Measurements from ENCODE around the gene SPRY4.

The SPRY4 gene

DNA sequence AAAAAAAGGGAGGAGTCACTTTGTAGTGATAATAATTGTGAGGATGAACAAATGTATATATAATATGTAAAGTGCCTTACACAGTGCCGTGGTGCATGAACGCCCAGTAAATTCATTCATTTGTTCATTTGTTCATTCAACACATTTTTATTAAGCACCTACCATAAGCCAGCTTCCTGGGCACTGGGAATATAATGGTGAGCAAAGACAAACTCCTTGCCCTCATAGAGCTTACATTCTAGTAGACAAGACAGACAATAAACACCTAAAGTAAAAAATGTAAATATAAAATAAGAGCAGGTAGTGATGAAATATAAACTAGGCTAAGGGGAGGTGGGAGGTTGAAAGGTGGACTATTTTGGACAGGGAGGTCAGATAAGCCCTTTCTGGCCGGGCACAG is 32.0 kb downstream of the SPRY4 start:
- DNase-seq = no peak

DNA sequence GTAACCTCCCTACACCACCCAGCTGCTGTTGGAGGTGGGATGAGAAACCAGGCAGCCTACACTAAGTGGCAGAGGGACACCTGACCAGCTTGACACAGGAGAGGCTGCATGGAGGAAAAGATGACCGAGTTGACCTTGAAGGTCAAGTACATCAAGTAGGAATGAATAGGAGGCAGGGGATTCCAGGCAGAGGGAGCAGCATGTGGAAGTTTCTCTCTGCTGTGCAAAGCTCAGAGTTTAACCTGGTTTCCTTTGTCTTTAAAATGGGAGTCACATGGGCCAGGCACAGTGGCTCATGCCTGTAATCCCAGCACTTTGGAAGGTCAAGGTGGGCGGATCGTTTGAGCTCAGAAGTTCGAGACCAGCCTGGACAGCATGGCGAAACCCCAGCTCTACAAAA is 32.6 kb downstream of the SPRY4 start:
- H3K4me1 ChIP-seq (ENCODE audit: control insufficient read depth, insufficient read depth, low read depth, low read length) = peaks cover 26% of the 10 kb centered on the region
- peaks cover 24% of the 10 kb centered on the region for H3K79me1 ChIP-seq (replicated peaks; ENCODE audit: low read length, poor library complexity, severe bottlenecking)
- H3K18ac ChIP-seq (ENCODE audit: low read depth in 1 of 2, low read length in 2 of 2) = no peak overlapping the region
- WGBS = 75% methylated on average over 3 of the region's 5 CpGs
- H3K4me3 ChIP-seq (ENCODE audit: insufficient read depth in 1 of 2, low read depth in 1 of 2, low read length in 2 of 2) = no peak overlapping the region
- H3K27me3 ChIP-seq (ENCODE audit: control insufficient read depth in 1 of 2, insufficient read depth in 1 of 2, low read length in 2 of 2) = no peaks in the 10 kb centered on the region
- no peak overlapping the region for H4K8ac ChIP-seq (ENCODE audit: low read length)
- H3K4ac ChIP-seq (ENCODE audit: low read depth in 1 of 2, low read length in 2 of 2) = no peak overlapping the region
- H3K9ac ChIP-seq (ENCODE audit: low read length) = no peak overlapping the region
- H3K9me3 ChIP-seq (ENCODE audit: control insufficient read depth, low read length) = no peaks in the 10 kb centered on the region
- no peak for DNase-seq
- H2BK5ac ChIP-seq (ENCODE audit: low read depth, low read length, poor library complexity, severe bottlenecking) = no peak overlapping the region
- no peak overlapping the region for H2AFZ ChIP-seq (ENCODE audit: low read depth, low read length)
- peaks cover 2 to 44% of the 10 kb centered on the region in 2 experiments for H3K36me3 ChIP-seq (ENCODE audit: control insufficient read depth in 1 of 2, insufficient read depth in 2 of 2, low read depth in 1 of 2, low read length in 2 of 2)
- H3K14ac ChIP-seq (ENCODE audit: low read length in 2 of 2) = no peak overlapping the region
- no peak overlapping the region for H3K23ac ChIP-seq (ENCODE audit: low read length in 2 of 2)
- no peak overlapping the region for H2BK120ac ChIP-seq (ENCODE audit: low read depth, low read length)
- no peak overlapping the region for H3K4me2 ChIP-seq (ENCODE audit: low read length, poor library complexity, severe bottlenecking)
- no peak overlapping the region for H4K91ac ChIP-seq (ENCODE audit: low read length)
- H2BK12ac ChIP-seq (ENCODE audit: low read length in 2 of 2) = no peak overlapping the region
- H3K27ac ChIP-seq (ENCODE audit: low read length, poor library complexity, severe bottlenecking) = no peak overlapping the region
- no peak overlapping the region for H2AK5ac ChIP-seq (ENCODE audit: low read length, severe bottlenecking)
- H2BK15ac ChIP-seq (ENCODE audit: low read depth, poor library complexity, severe bottlenecking) = no peak overlapping the region

More for the DNA sequence above, 32.0 kb downstream of the SPRY4 start:
- H3K23ac ChIP-seq (ENCODE audit: low read length in 2 of 2) = no peak overlapping the region
- peaks cover 2 to 43% of the 10 kb centered on the region in 2 experiments for H3K36me3 ChIP-seq (ENCODE audit: control insufficient read depth in 1 of 2, insufficient read depth in 2 of 2, low read depth in 1 of 2, low read length in 2 of 2)
- no peak overlapping the region for H2BK12ac ChIP-seq (ENCODE audit: low read length in 2 of 2)
- no peak overlapping the region for H2AK5ac ChIP-seq (ENCODE audit: low read length, severe bottlenecking)
- no peak overlapping the region for H3K18ac ChIP-seq (ENCODE audit: low read depth in 1 of 2, low read length in 2 of 2)
- H4K8ac ChIP-seq (ENCODE audit: low read length) = no peak overlapping the region
- no peak overlapping the region for H3K4me2 ChIP-seq (ENCODE audit: low read length, poor library complexity, severe bottlenecking)
- no peak overlapping the region for H2BK15ac ChIP-seq (ENCODE audit: low read depth, poor library complexity, severe bottlenecking)
- no peak overlapping the region for H3K4ac ChIP-seq (ENCODE audit: low read depth in 1 of 2, low read length in 2 of 2)
- H3K9ac ChIP-seq (ENCODE audit: low read length) = no peak overlapping the region
- H3K27me3 ChIP-seq (ENCODE audit: control insufficient read depth in 1 of 2, insufficient read depth in 1 of 2, low read length in 2 of 2) = no peaks in the 10 kb centered on the region
- peaks cover 24% of the 10 kb centered on the region for H3K79me1 ChIP-seq (replicated peaks; ENCODE audit: low read length, poor library complexity, severe bottlenecking)
- no peak overlapping the region for H3K14ac ChIP-seq (ENCODE audit: low read length in 2 of 2)
- no peak overlapping the region for H2AFZ ChIP-seq (ENCODE audit: low read depth, low read length)
- 100% methylated on average over 3 of the region's 3 CpGs for WGBS
- no peak overlapping the region for H4K91ac ChIP-seq (ENCODE audit: low read length)
- no peak overlapping the region for H2BK120ac ChIP-seq (ENCODE audit: low read depth, low read length)
- no peaks in the 10 kb centered on the region for H3K9me3 ChIP-seq (ENCODE audit: control insufficient read depth, low read length)
- no peak overlapping the region for H2BK5ac ChIP-seq (ENCODE audit: low read depth, low read length, poor library complexity, severe bottlenecking)
- H3K4me1 ChIP-seq (ENCODE audit: control insufficient read depth, insufficient read depth, low read depth, low read length) = peaks cover 24% of the 10 kb centered on the region
- no peak overlapping the region for H3K4me3 ChIP-seq (ENCODE audit: insufficient read depth in 1 of 2, low read depth in 1 of 2, low read length in 2 of 2)
- H3K27ac ChIP-seq (ENCODE audit: low read length, poor library complexity, severe bottlenecking) = no peak overlapping the region

DNA sequence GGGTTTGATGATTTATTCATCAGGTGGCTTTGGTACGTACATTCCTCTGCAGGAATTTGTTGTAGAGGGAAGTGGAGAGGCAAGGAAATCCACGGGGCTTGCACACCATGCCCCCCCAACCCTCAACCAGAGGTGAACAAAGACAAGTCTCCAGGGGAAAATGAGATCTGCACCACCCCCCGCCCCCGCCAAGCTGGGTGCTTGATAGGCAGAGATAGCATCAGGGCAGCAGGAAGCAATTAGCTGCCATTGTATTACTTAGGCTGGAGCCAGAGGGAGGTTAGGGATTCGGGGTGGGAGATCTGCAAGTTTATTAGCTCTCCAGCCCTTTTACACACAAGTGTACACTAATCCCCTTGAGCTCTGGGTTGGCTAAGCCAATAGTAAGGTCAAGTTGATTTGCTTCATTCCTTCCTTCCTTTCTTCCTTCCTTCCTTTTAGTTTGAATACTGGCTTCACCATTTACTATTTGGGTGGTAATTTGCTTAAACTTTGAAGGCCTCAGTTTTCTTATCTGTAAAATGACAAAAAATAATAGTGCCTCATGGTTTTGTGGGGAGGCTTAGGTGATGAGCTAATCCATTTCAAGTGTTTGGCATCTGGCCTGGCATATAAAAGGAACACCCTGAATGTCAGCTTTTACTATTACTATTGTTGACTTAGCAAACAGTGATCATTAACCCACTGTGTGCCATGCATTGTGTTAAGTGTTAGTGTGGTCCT is 34.1 kb downstream of the SPRY4 start:
- Histone ChIP-seq H2AFZ (ENCODE audit: low read depth, low read length) (no peak overlapping the region), H2BK15ac (ENCODE audit: low read depth, poor library complexity, severe bottlenecking) (no peak overlapping the region), H3K23ac (ENCODE audit: low read length in 2 of 2) (no peak overlapping the region), H4K91ac (ENCODE audit: low read length) (no peak overlapping the region), H3K4ac (ENCODE audit: low read depth in 1 of 2, low read length in 2 of 2) (no peak overlapping the region), H2BK12ac (ENCODE audit: low read length in 2 of 2) (no peak overlapping the region), H3K4me2 (ENCODE audit: low read length, poor library complexity, severe bottlenecking) (no peak overlapping the region), H3K18ac (ENCODE audit: low read depth in 1 of 2, low read length in 2 of 2) (no peak overlapping the region), H3K4me3 (ENCODE audit: insufficient read depth in 1 of 2, low read depth in 1 of 2, low read length in 2 of 2) (no peak overlapping the region), H4K8ac (ENCODE audit: low read length) (peak overlapping the region; percentile 15), H3K79me1 (replicated peaks; ENCODE audit: low read length, poor library complexity, severe bottlenecking) (peaks cover 20% of the 10 kb centered on the region), H2BK5ac (ENCODE audit: low read depth, low read length, poor library complexity, severe bottlenecking) (no peak overlapping the region), H3K4me1 (ENCODE audit: control insufficient read depth, insufficient read depth, low read depth, low read length) (peaks cover 25% of the 10 kb centered on the region), H2AK5ac (ENCODE audit: low read length, severe bottlenecking) (no peak overlapping the region), H2BK120ac (ENCODE audit: low read depth, low read length) (no peak overlapping the region), H3K36me3 (ENCODE audit: control insufficient read depth in 1 of 2, insufficient read depth in 2 of 2, low read depth in 1 of 2, low read length in 2 of 2) (peaks cover 2 to 41% of the 10 kb centered on the region in 2 experiments), H3K9ac (ENCODE audit: low read length) (no peak overlapping the region), H3K27me3 (ENCODE audit: control insufficient read depth in 1 of 2, insufficient read depth in 1 of 2, low read length in 2 of 2) (no peaks in the 10 kb centered on the region), H3K14ac (ENCODE audit: low read length in 2 of 2) (no peak overlapping the region), H3K9me3 (ENCODE audit: control insufficient read depth, low read length) (no peaks in the 10 kb centered on the region), H3K27ac (ENCODE audit: low read length, poor library complexity, severe bottlenecking) (no peak overlapping the region)
- DNase-seq = no peak
- 29% methylated on average over 3 of the region's 5 CpGs for WGBS

GRCh38 chr5:142289708-142290576 is 34.9 kb downstream of the SPRY4 start:
- Histone ChIP-seq H4K8ac (ENCODE audit: low read length) (peak overlapping the region; percentile 15), H2AK5ac (ENCODE audit: low read length, severe bottlenecking) (no peak overlapping the region), H2BK12ac (ENCODE audit: low read length in 2 of 2) (no peak overlapping the region), H2AFZ (ENCODE audit: low read depth, low read length) (no peak overlapping the region), H3K9ac (ENCODE audit: low read length) (no peak overlapping the region), H3K4me1 (ENCODE audit: control insufficient read depth, insufficient read depth, low read depth, low read length) (peaks cover 18% of the 10 kb centered on the region), H3K4me2 (ENCODE audit: low read length, poor library complexity, severe bottlenecking) (no peak overlapping the region), H3K36me3 (ENCODE audit: control insufficient read depth in 1 of 2, insufficient read depth in 2 of 2, low read depth in 1 of 2, low read length in 2 of 2) (peaks cover 2 to 36% of the 10 kb centered on the region in 2 experiments), H4K91ac (ENCODE audit: low read length) (no peak overlapping the region), H2BK5ac (ENCODE audit: low read depth, low read length, poor library complexity, severe bottlenecking) (no peak overlapping the region), H3K18ac (ENCODE audit: low read depth in 1 of 2, low read length in 2 of 2) (no peak overlapping the region), H3K27me3 (ENCODE audit: control insufficient read depth in 1 of 2, insufficient read depth in 1 of 2, low read length in 2 of 2) (no peaks in the 10 kb centered on the region), H2BK120ac (ENCODE audit: low read depth, low read length) (no peak overlapping the region), H3K14ac (ENCODE audit: low read length in 2 of 2) (peak overlapping the region in 1 of 2 experiments; percentile 12), H2BK15ac (ENCODE audit: low read depth, poor library complexity, severe bottlenecking) (no peak overlapping the region), H3K9me3 (ENCODE audit: control insufficient read depth, low read length) (no peaks in the 10 kb centered on the region), H3K4me3 (ENCODE audit: insufficient read depth in 1 of 2, low read depth in 1 of 2, low read length in 2 of 2) (no peak overlapping the region), H3K79me1 (replicated peaks; ENCODE audit: low read length, poor library complexity, severe bottlenecking) (peaks cover 17% of the 10 kb centered on the region), H3K27ac (ENCODE audit: low read length, poor library complexity, severe bottlenecking) (no peak overlapping the region), H3K4ac (ENCODE audit: low read depth in 1 of 2, low read length in 2 of 2) (no peak overlapping the region), H3K23ac (ENCODE audit: low read length in 2 of 2) (no peak overlapping the region)
- no peak for DNase-seq
- 66% methylated on average over 10 of the region's 11 CpGs for WGBS
